Measurements from ENCODE around the gene NQO1.

DNA sequence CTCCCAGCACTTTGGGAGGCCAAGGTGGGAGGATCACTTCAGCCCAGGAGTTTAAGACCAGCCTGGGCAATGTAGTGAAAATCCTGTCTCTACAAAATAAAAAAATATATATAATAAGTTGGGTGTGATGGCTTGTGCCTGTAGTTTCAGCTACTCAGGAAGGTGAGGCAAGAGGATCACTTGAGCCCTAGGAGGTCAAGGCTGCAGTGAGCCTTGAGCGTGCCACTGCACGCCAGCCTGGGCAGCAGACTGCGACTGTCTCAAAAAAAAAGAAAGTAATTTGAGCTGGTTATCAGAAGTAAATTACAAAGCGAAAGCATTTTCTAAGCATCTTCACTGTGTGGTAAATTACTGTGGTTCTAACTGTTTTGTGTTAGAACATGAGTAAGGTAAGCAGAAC is 66.2 kb downstream of the NQO1 start:
- TF ChIP-seq, protein P1, sequence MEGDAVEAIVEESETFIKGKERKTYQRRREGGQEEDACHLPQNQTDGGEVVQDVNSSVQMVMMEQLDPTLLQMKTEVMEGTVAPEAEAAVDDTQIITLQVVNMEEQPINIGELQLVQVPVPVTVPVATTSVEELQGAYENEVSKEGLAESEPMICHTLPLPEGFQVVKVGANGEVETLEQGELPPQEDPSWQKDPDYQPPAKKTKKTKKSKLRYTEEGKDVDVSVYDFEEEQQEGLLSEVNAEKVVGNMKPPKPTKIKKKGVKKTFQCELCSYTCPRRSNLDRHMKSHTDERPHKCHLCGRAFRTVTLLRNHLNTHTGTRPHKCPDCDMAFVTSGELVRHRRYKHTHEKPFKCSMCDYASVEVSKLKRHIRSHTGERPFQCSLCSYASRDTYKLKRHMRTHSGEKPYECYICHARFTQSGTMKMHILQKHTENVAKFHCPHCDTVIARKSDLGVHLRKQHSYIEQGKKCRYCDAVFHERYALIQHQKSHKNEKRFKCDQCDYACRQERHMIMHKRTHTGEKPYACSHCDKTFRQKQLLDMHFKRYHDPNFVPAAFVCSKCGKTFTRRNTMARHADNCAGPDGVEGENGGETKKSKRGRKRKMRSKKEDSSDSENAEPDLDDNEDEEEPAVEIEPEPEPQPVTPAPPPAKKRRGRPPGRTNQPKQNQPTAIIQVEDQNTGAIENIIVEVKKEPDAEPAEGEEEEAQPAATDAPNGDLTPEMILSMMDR (IDR thresholded peaks at IDR 0.05) = no peak
- no peak for TF ChIP-seq POLR2A (IDR thresholded peaks at IDR 0.05)
